HEK293T (cell line): ENCODE measurements around the gene NDUFS6.

Source experiments
- ELF4 ChIP-seq: fragments of 450-650 bp; IDR thresholded peaks from 2 replicates; pipeline ENCODE4 v1.6.1; 2017; ENCODE audit warnings: antibody characterized with exemption
- HDGF ChIP-seq: fragments of 450-650 bp; IDR thresholded peaks from 2 replicates; pipeline ENCODE4 v1.6.1; 2017; ENCODE audit warnings: antibody characterized with exemption, borderline replicate concordance
- LEF1 ChIP-seq: fragments of 450-650 bp; IDR thresholded peaks from 2 replicates; pipeline ENCODE4 v1.6.1; 2017; ENCODE audit warnings: mild to moderate bottlenecking, borderline replicate concordance

GRCh38 chr5:1799602-1800471 is 1.4 kb upstream of the NDUFS6 start, which contains the start of gene MRPL36:
- TF ChIP-seq LEF1 (no peak), HDGF (no peak), ELF4 (no peak)
